ENCODE results near the gene SLC38A9. TPM values are rescaled to one million over a fixed set of nuclear protein-coding genes. Genes with fewer than 3 reads are reported as not detected.

The SLC38A9 gene
- total and polyA plus RNA-seq, 4 donors = 11.4 to 31.0 (median 18.6) TPM

GRCh38 chr5:55601628-55602027 is 110.5 kb downstream of the SLC38A9 start:
- Histone ChIP-seq H3K36me3 (ENCODE audit: control insufficient read depth in 4 of 4, insufficient read depth in 3 of 4, low read depth in 1 of 4, low read length in 3 of 4) (no peaks in the 10 kb centered on the region), H3K9ac (ENCODE audit: low read depth in 1 of 2, low read length in 2 of 2) (peak overlapping the region; percentile 66 to 87), H3K4me1 (ENCODE audit: control insufficient read depth in 4 of 4, insufficient read depth in 4 of 4, low read length in 3 of 4) (peaks cover 16 to 46% (median 25%) of the 10 kb centered on the region in 4 donors), H3K27me3 (ENCODE audit: control insufficient read depth in 4 of 4, insufficient read depth in 4 of 4, low read length in 3 of 4) (no peaks in the 10 kb centered on the region), H3K27ac (ENCODE audit: low read depth in 1 of 2, low read length in 2 of 2) (peak overlapping the region; percentile 94), H3K4me3 (ENCODE audit: low read depth in 1 of 3, low read length in 3 of 3) (no peak overlapping the region), H3K9me3 (ENCODE audit: control insufficient read depth in 4 of 4, low read length in 3 of 4) (no peaks in the 10 kb centered on the region)
- no peak for DNase-seq (ENCODE audit: low spot score)
- TF ChIP-seq HNF4A (conservative IDR thresholded peaks at IDR 0.05) = no peak
- TF ChIP-seq CTCF (IDR thresholded peaks at IDR 0.05; ENCODE audit: low read depth, low read length, missing input control) = no peak
- no peak for TF ChIP-seq GABPA (IDR thresholded peaks at IDR 0.05 in 1 of 2, conservative IDR thresholded peaks at IDR 0.05 in 1 of 2)
- TF ChIP-seq TAF1 (conservative IDR thresholded peaks at IDR 0.05) = no peak
- TF ChIP-seq SP1 (IDR thresholded peaks at IDR 0.05) = peak; percentile 5
- no peak for TF ChIP-seq NR2F2 (IDR thresholded peaks at IDR 0.05)
- no peak for TF ChIP-seq FOXA1 (IDR thresholded peaks at IDR 0.05)
- TF ChIP-seq RAD21 (IDR thresholded peaks at IDR 0.05) = no peak
- WGBS = 52% methylated on average over 1 of the region's 1 CpG

- Histone ChIP-seq H3K27me3 (ENCODE audit: control insufficient read depth in 4 of 4, insufficient read depth in 4 of 4, low read length in 3 of 4) (no peaks in the 10 kb centered on the region), H3K4me3 (ENCODE audit: low read depth in 1 of 3, low read length in 3 of 3) (peak overlapping the region in 1 of 3 donors; percentile 29), H3K9me3 (ENCODE audit: control insufficient read depth in 4 of 4, low read length in 3 of 4) (no peaks in the 10 kb centered on the region), H3K27ac (ENCODE audit: low read depth in 1 of 2, low read length in 2 of 2) (peak overlapping the region; percentile 94), H3K9ac (ENCODE audit: low read depth in 1 of 2, low read length in 2 of 2) (peak overlapping the region; percentile 66 to 87), H3K4me1 (ENCODE audit: control insufficient read depth in 4 of 4, insufficient read depth in 4 of 4, low read length in 3 of 4) (peaks cover 16 to 46% (median 25%) of the 10 kb centered on the region in 4 donors), H3K36me3 (ENCODE audit: control insufficient read depth in 4 of 4, insufficient read depth in 3 of 4, low read depth in 1 of 4, low read length in 3 of 4) (no peaks in the 10 kb centered on the region)
- peak; percentile 95 for TF ChIP-seq ZBTB33 (IDR thresholded peaks at IDR 0.05)
- peak; percentile 95 for TF ChIP-seq REST (IDR thresholded peaks at IDR 0.05)
- TF ChIP-seq GABPA (IDR thresholded peaks at IDR 0.05 in 1 of 2, conservative IDR thresholded peaks at IDR 0.05 in 1 of 2) = peak in 1 of 2 donors; percentile 32
- TF ChIP-seq NR2F2 (IDR thresholded peaks at IDR 0.05) = peak; percentile 99
- TF ChIP-seq FOXA2 (IDR thresholded peaks at IDR 0.05) = peak; percentile 95
- TF ChIP-seq EGR1 (IDR thresholded peaks at IDR 0.05; ENCODE audit: low read depth in 2 of 2) = peak; percentile 81 to 94
- TF ChIP-seq JUND (IDR thresholded peaks at IDR 0.05) = peak; percentile 96 to 97
- peak; percentile 90 for TF ChIP-seq ATF3 (IDR thresholded peaks at IDR 0.05)
- TF ChIP-seq FOXA1 (IDR thresholded peaks at IDR 0.05) = peak; percentile 85
- peak; percentile 68 to 74 for TF ChIP-seq RAD21 (IDR thresholded peaks at IDR 0.05)
- peak; percentile 94 to 97 for TF ChIP-seq RXRA (IDR thresholded peaks at IDR 0.05)
- peak; percentile 45 for TF ChIP-seq HNF4G (IDR thresholded peaks at IDR 0.05)
- no peak for TF ChIP-seq CTCF (IDR thresholded peaks at IDR 0.05; ENCODE audit: low read depth, low read length, missing input control)
- peak; percentile 81 for TF ChIP-seq MAX (IDR thresholded peaks at IDR 0.05)
- peak; percentile 97 for TF ChIP-seq SP1 (IDR thresholded peaks at IDR 0.05)
- TF ChIP-seq YY1 (IDR thresholded peaks at IDR 0.05) = peak; percentile 90
- TF ChIP-seq TAF1 (conservative IDR thresholded peaks at IDR 0.05) = peak; percentile 96
- TF ChIP-seq HNF4A (conservative IDR thresholded peaks at IDR 0.05) = peak; percentile 87 to 88
- peak; percentile 42 for DNase-seq (ENCODE audit: low spot score)
- 7% methylated on average over 8 of the region's 8 CpGs for WGBS
These were observed 110.9 kb downstream of the SLC38A9 start for GRCh38 chr5:55601204-55601618.

Measured in liver (tissue), 9 donors.